Liver (tissue), 9 donors: ENCODE measurements around the gene CDC42. TPM values are rescaled to one million over a fixed set of nuclear protein-coding genes. Genes with fewer than 3 reads are reported as not detected.

Source experiments
- DNase-seq: peaks from one replicate; pipeline ENCODE4 v3.0.0-alpha.2; 2017; ENCODE audit warnings: low spot score
- H3K27ac ChIP-seq, 2 donors: one replicate each; pipeline ENCODE4 v1.7.0; 2013; ENCODE audit warnings: inconsistent platforms in 2 of 2, low read length in 2 of 2, control low read depth in 1 of 2, low read depth in 1 of 2, mild to moderate bottlenecking in 1 of 2
- H3K27me3 ChIP-seq, 4 donors: one replicate each; pipeline versions ENCODE4 v1.6.1 to v1.7.0; 2013; ENCODE audit warnings: low read length in 3 of 4, inconsistent platforms in 1 of 4, mild to moderate bottlenecking in 1 of 4, moderate library complexity in 1 of 4; ENCODE audit not compliant: control insufficient read depth in 4 of 4, insufficient read depth in 4 of 4
- H3K36me3 ChIP-seq, 4 donors: one replicate each; pipeline versions ENCODE4 v1.6.1 to v1.7.0; 2013; ENCODE audit warnings: low read length in 3 of 4, mild to moderate bottlenecking in 3 of 4, low read depth in 1 of 4, moderate library complexity in 1 of 4; ENCODE audit not compliant: control insufficient read depth in 4 of 4, insufficient read depth in 3 of 4
- H3K4me1 ChIP-seq, 4 donors: one replicate each; pipeline versions ENCODE4 v1.6.1 to v1.7.0; 2013; ENCODE audit warnings: low read length in 3 of 4, mild to moderate bottlenecking in 3 of 4, moderate library complexity in 1 of 4; ENCODE audit not compliant: control insufficient read depth in 4 of 4, insufficient read depth in 4 of 4
- H3K4me3 ChIP-seq, 3 donors: one replicate each; pipeline versions ENCODE4 v1.6.1 to v1.7.0; 2013; ENCODE audit warnings: low read length in 3 of 3, control low read depth in 1 of 3, low read depth in 1 of 3, mild to moderate bottlenecking in 1 of 3
- H3K9ac ChIP-seq, 2 donors: one replicate each; pipeline ENCODE4 v1.7.0; 2013; ENCODE audit warnings: low read length in 2 of 2, mild to moderate bottlenecking in 2 of 2, moderate library complexity in 2 of 2, control low read depth in 1 of 2, low read depth in 1 of 2
- H3K9me3 ChIP-seq, 4 donors: one replicate each; pipeline versions ENCODE4 v1.6.1 to v1.7.0; 2013; ENCODE audit warnings: low read length in 3 of 4; ENCODE audit not compliant: control insufficient read depth in 4 of 4
- EGR1 ChIP-seq, 2 donors: IDR thresholded peaks; 2 replicates each; pipeline ENCODE4 v1.6.1; 2016 to 2018; ENCODE audit warnings: antibody characterized with exemption in 2 of 2, low read depth in 2 of 2
- FOXA1 ChIP-seq: IDR thresholded peaks from 2 replicates; pipeline ENCODE4 v1.6.1; 2016; ENCODE audit warnings: antibody characterized with exemption
- FOXA2 ChIP-seq: IDR thresholded peaks from 2 replicates; pipeline ENCODE4 v1.6.1; 2016; ENCODE audit warnings: antibody characterized with exemption
- GABPA ChIP-seq, 2 donors: IDR thresholded peaks in 1 of 2; conservative IDR thresholded peaks in 1 of 2; 2 replicates each; pipeline ENCODE4 v1.6.1; 2016; ENCODE audit warnings: antibody characterized with exemption in 2 of 2, mild to moderate bottlenecking in 1 of 2, moderate library complexity in 1 of 2
- JUND ChIP-seq, 2 donors: IDR thresholded peaks; 2 replicates each; pipeline ENCODE4 v1.6.1; 2016; ENCODE audit warnings: antibody characterized with exemption in 2 of 2
- NR2F2 ChIP-seq: IDR thresholded peaks from 2 replicates; pipeline ENCODE4 v1.6.1; 2016; ENCODE audit warnings: antibody characterized with exemption
- RAD21 ChIP-seq, 2 donors: IDR thresholded peaks; 2 replicates each; pipeline ENCODE4 v1.6.1; 2016; ENCODE audit warnings: antibody characterized with exemption in 2 of 2, mild to moderate bottlenecking in 2 of 2
- SP1 ChIP-seq: IDR thresholded peaks from 2 replicates; pipeline ENCODE4 v1.6.1; 2018; ENCODE audit warnings: antibody characterized with exemption, mild to moderate bottlenecking
- TAF1 ChIP-seq: conservative IDR thresholded peaks from 2 replicates; pipeline ENCODE4 v1.6.1; 2016; ENCODE audit warnings: antibody characterized with exemption, mild to moderate bottlenecking
- YY1 ChIP-seq: IDR thresholded peaks from 2 replicates; pipeline ENCODE4 v1.6.1; 2016; ENCODE audit warnings: antibody characterized with exemption, mild to moderate bottlenecking
- WGBS: extraction: QIAGEN DNeasy Blood & Tissue Kit; methylation state at CpG from one replicate; pipeline ENCODE4 v1.1.7; 2013; 5-methylcytosine and 5-hydroxymethylcytosine counted together
- polyA plus RNA-seq, 2 donors: library from polyadenylated mRNA; stranded (reverse) in 1 of 2; unstranded in 1 of 2; fragments of 200-250 nt in 1 of 2; fragments of >200 nt in 1 of 2; fragmentation: Nextera tagmentation in 1 of 2; extraction: Ambion mirVana in 1 of 2; gene quantifications; one replicate each; pipeline versions ENCODE4 v1.2.1 to v1.2.3, GENCODE V29; 2013 to 2015
- total RNA-seq, 2 donors: library from RNA; depleted of rRNA; stranded (reverse); fragments of >200 nt; gene quantifications; one replicate each; pipeline ENCODE4 v1.2.3, GENCODE V29; 2014
- TF ChIP-seq, protein P1 (sequence below): IDR thresholded peaks from 2 replicates; pipeline ENCODE4 v1.6.1; 2016; ENCODE audit warnings: antibody characterized with exemption, mild to moderate bottlenecking
- TF ChIP-seq, protein P2 (sequence below): IDR thresholded peaks from 2 replicates; pipeline ENCODE4 v1.6.1; 2016; ENCODE audit warnings: antibody characterized with exemption
- TF ChIP-seq, protein P3 (sequence below): IDR thresholded peaks from 2 replicates; pipeline ENCODE4 v1.6.1; 2016; ENCODE audit warnings: antibody characterized with exemption
- TF ChIP-seq, protein P4 (sequence below): fragments of 150-350 bp; IDR thresholded peaks from 2 replicates; pipeline ENCODE4 v1.5.1; 2017; ENCODE audit warnings: improper control_type of control experiment, low read depth, low read length; ENCODE audit not compliant: missing input control
- donor health status: healthy.
- donor health status: healthy.
- donor health status: healthy.
- donor health status: healthy.
- donor health status: healthy.

The CDC42 gene
- total and polyA plus RNA-seq, 4 donors = 40.3 to 140 (median 69.0) TPM

DNA sequence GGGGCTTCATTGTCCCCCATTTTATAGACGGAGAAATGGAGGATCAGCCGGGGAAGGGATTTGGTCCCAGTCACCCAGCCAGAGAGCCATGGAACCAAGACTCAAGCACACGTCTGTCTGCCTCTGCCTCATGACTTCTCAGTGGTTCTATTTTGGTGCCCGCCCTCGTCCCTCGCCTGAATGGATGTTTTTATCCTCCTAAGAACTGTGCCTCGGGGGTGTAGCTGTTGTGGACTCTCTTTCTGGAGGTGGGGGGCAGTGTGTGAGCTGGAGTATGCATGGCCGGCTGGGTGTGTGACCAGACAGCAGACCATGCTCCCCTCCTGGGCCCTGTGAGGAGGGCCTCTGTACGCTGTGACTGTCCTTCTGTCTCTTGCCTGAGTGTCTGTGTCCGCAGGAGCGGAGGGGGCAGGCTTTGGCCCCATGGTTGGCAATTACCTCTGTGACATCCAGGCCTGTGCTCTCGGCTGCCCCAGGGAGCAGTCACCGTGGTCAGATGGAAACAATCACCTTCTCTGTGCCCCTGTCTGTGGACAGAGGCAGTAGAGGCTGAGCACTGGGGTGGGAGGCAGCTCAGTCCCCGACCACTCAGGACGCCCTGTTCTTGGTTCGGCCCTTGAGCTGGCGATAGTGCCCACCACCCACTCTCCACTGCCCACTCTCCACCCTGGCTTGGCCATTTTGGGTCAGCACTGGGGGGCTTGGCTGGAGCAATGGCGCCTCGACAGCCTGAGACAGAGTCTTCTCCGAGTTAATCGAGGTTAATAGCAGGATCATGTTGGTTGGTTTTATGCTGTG is 70.0 kb downstream of the CDC42 start:
- DNase-seq = no peak
- Histone ChIP-seq H3K27ac (no peak overlapping the region), H3K27me3 (no peaks in the 10 kb centered on the region), H3K9me3 (no peaks in the 10 kb centered on the region), H3K36me3 (no peaks in the 10 kb centered on the region), H3K9ac (no peak overlapping the region), H3K4me3 (no peak overlapping the region), H3K4me1 (peaks cover 0 to 6% (median under 1%) of the 10 kb centered on the region in 4 donors)
- 94% methylated on average over 21 of the region's 21 CpGs for WGBS
- TF ChIP-seq SP1 (no peak), YY1 (no peak), FOXA1 (no peak), GABPA (IDR thresholded peaks at IDR 0.05 in 1 of 2, conservative IDR thresholded peaks at IDR 0.05 in 1 of 2) (no peak), JUND (IDR thresholded peaks at IDR 0.05) (no peak), FOXA2 (no peak)

DNA sequence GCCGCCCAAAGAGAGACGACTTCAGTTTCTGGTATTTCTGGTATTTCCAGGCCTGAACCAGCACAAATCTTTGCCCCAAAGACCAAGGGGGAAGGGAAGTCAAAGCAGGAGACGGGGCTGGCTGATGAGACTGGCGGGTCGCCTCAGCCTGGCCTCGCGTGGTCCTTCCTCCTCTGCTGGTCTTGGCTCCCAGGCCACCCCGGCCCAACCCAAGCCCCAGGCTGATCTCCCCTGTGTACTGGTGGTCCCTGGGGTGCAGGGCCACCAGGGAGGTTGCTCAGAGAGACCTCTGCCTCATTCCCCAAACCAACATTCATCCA is 70.5 kb downstream of the CDC42 start:
- no peak for TF ChIP-seq RAD21 (IDR thresholded peaks at IDR 0.05)
- no peak for TF ChIP-seq EGR1 (IDR thresholded peaks at IDR 0.05; ENCODE audit: low read depth in 2 of 2)
- TF ChIP-seq, protein P1, sequence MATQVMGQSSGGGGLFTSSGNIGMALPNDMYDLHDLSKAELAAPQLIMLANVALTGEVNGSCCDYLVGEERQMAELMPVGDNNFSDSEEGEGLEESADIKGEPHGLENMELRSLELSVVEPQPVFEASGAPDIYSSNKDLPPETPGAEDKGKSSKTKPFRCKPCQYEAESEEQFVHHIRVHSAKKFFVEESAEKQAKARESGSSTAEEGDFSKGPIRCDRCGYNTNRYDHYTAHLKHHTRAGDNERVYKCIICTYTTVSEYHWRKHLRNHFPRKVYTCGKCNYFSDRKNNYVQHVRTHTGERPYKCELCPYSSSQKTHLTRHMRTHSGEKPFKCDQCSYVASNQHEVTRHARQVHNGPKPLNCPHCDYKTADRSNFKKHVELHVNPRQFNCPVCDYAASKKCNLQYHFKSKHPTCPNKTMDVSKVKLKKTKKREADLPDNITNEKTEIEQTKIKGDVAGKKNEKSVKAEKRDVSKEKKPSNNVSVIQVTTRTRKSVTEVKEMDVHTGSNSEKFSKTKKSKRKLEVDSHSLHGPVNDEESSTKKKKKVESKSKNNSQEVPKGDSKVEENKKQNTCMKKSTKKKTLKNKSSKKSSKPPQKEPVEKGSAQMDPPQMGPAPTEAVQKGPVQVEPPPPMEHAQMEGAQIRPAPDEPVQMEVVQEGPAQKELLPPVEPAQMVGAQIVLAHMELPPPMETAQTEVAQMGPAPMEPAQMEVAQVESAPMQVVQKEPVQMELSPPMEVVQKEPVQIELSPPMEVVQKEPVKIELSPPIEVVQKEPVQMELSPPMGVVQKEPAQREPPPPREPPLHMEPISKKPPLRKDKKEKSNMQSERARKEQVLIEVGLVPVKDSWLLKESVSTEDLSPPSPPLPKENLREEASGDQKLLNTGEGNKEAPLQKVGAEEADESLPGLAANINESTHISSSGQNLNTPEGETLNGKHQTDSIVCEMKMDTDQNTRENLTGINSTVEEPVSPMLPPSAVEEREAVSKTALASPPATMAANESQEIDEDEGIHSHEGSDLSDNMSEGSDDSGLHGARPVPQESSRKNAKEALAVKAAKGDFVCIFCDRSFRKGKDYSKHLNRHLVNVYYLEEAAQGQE = no peak
- TF ChIP-seq, protein P2, sequence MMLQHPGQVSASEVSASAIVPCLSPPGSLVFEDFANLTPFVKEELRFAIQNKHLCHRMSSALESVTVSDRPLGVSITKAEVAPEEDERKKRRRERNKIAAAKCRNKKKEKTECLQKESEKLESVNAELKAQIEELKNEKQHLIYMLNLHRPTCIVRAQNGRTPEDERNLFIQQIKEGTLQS = no peak
- TF ChIP-seq, protein P3, sequence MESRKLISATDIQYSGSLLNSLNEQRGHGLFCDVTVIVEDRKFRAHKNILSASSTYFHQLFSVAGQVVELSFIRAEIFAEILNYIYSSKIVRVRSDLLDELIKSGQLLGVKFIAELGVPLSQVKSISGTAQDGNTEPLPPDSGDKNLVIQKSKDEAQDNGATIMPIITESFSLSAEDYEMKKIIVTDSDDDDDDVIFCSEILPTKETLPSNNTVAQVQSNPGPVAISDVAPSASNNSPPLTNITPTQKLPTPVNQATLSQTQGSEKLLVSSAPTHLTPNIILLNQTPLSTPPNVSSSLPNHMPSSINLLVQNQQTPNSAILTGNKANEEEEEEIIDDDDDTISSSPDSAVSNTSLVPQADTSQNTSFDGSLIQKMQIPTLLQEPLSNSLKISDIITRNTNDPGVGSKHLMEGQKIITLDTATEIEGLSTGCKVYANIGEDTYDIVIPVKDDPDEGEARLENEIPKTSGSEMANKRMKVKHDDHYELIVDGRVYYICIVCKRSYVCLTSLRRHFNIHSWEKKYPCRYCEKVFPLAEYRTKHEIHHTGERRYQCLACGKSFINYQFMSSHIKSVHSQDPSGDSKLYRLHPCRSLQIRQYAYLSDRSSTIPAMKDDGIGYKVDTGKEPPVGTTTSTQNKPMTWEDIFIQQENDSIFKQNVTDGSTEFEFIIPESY = no peak
- TF ChIP-seq NR2F2 = no peak
- no peak for TF ChIP-seq FOXA1
- TF ChIP-seq, protein P4, sequence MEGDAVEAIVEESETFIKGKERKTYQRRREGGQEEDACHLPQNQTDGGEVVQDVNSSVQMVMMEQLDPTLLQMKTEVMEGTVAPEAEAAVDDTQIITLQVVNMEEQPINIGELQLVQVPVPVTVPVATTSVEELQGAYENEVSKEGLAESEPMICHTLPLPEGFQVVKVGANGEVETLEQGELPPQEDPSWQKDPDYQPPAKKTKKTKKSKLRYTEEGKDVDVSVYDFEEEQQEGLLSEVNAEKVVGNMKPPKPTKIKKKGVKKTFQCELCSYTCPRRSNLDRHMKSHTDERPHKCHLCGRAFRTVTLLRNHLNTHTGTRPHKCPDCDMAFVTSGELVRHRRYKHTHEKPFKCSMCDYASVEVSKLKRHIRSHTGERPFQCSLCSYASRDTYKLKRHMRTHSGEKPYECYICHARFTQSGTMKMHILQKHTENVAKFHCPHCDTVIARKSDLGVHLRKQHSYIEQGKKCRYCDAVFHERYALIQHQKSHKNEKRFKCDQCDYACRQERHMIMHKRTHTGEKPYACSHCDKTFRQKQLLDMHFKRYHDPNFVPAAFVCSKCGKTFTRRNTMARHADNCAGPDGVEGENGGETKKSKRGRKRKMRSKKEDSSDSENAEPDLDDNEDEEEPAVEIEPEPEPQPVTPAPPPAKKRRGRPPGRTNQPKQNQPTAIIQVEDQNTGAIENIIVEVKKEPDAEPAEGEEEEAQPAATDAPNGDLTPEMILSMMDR = no peak
- no peak for TF ChIP-seq JUND (IDR thresholded peaks at IDR 0.05)
- no peak for TF ChIP-seq TAF1
- DNase-seq = no peak

More for the DNA sequence above, 70.5 kb downstream of the CDC42 start:
- Histone ChIP-seq H3K27ac (no peak overlapping the region), H3K27me3 (no peaks in the 10 kb centered on the region), H3K4me3 (no peak overlapping the region), H3K9me3 (no peaks in the 10 kb centered on the region), H3K4me1 (peaks cover 0 to 10% (median 1%) of the 10 kb centered on the region in 4 donors), H3K36me3 (no peaks in the 10 kb centered on the region), H3K9ac (no peak overlapping the region)
- WGBS = 93% methylated on average over 8 of the region's 8 CpGs
